ENCODE data around the gene MISP3.
"Not testable (repeated sequence)": the region's sequence is repeated elsewhere in the genome, so short reads cannot be mapped to it uniquely, and the experiment has no call there.

DNA sequence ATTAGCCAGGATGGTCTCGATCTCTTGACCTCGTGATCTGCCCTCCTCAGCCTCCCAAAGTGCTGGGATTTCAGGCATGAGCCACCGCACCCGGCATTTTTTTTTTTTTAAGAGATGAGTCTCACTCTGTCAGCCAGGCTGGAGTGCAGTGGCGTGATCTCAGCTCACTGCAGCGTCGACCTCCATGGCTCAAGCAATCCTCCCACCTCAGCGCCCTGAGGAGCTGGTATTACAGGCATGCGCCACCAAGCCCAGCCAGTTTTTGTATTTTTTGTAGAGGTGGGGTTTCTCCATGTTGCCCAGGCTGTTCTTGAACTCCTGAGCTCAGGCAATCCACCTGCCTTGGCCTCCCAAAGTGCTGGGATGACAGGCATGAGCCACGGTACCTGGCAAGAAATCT, 24.7 kb upstream of the MISP3 start:
- TF ChIP-seq POLR2A, POLR2AphosphoS5 (IDR thresholded peaks at IDR 0.05): not testable (repeated sequence)
- TF ChIP-seq, protein P1, sequence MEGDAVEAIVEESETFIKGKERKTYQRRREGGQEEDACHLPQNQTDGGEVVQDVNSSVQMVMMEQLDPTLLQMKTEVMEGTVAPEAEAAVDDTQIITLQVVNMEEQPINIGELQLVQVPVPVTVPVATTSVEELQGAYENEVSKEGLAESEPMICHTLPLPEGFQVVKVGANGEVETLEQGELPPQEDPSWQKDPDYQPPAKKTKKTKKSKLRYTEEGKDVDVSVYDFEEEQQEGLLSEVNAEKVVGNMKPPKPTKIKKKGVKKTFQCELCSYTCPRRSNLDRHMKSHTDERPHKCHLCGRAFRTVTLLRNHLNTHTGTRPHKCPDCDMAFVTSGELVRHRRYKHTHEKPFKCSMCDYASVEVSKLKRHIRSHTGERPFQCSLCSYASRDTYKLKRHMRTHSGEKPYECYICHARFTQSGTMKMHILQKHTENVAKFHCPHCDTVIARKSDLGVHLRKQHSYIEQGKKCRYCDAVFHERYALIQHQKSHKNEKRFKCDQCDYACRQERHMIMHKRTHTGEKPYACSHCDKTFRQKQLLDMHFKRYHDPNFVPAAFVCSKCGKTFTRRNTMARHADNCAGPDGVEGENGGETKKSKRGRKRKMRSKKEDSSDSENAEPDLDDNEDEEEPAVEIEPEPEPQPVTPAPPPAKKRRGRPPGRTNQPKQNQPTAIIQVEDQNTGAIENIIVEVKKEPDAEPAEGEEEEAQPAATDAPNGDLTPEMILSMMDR (IDR thresholded peaks at IDR 0.05), result not testable (repeated sequence)
